Ovary (tissue), 9 donors: ENCODE measurements around the gene ME2. TPM values are rescaled to one million over a fixed set of nuclear protein-coding genes. Genes with fewer than 3 reads are reported as not detected.

ENCODE experiments used
- DNase-seq, 5 donors: peaks; one replicate each; pipeline ENCODE4 v3.0.0-alpha.2; 2019 to 2020
- H3K27ac ChIP-seq, 2 donors: fragments of 200-600 bp; one replicate each; pipeline versions ENCODE4 v1.5.1 to v1.8.0; 2019 to 2022
- H3K27me3 ChIP-seq: fragments of 200-600 bp; one replicate; pipeline ENCODE4 v1.8.0; 2022
- H3K36me3 ChIP-seq: fragments of 200-600 bp; sonication (generic); one replicate; pipeline ENCODE4 v1.5.1; 2019
- H3K4me1 ChIP-seq: one replicate; pipeline ENCODE4 v1.8.1; 2013; ENCODE audit warnings: mild to moderate bottlenecking, moderate library complexity; ENCODE audit not compliant: insufficient read depth
- H3K4me3 ChIP-seq: fragments of 200-600 bp; sonication (generic); one replicate; pipeline ENCODE4 v1.5.1; 2017
- H3K9me3 ChIP-seq, 2 donors: fragments of 200-600 bp in 1 of 2; sonication (generic) in 1 of 2; one replicate each; pipeline versions ENCODE4 v1.5.1 to v1.8.1; 2013 to 2019; ENCODE audit warnings: mild to moderate bottlenecking in 1 of 2, moderate library complexity in 1 of 2
- CTCF ChIP-seq, 3 donors: fragments of 450-650 bp in 2 of 3; fragments of 200-600 bp in 1 of 3; IDR thresholded peaks; one replicate each; pipeline versions ENCODE4 v1.5.1 to v1.8.0; 2016 to 2022; ENCODE audit warnings: antibody characterized with exemption in 3 of 3, mild to moderate bottlenecking in 1 of 3
- EP300 ChIP-seq: sonication (generic); formaldehyde crosslinking; IDR thresholded peaks from one replicate; pipeline ENCODE4 v1.6.1; 2017; ENCODE audit warnings: antibody characterized with exemption
- POLR2A ChIP-seq: fragments of 450-650 bp; IDR thresholded peaks from one replicate; pipeline ENCODE4 v1.6.1; 2017; ENCODE audit warnings: antibody characterized with exemption, mild to moderate bottlenecking, moderate library complexity
- WGBS, 3 donors: extraction: QIAGEN DNeasy Blood & Tissue Kit in 1 of 3; methylation state at CpG; one replicate each; pipeline versions ENCODE4 v1.1.5 to v1.1.7; 2013 to 2017; 5-methylcytosine and 5-hydroxymethylcytosine counted together
- intact Hi-C, 4 donors: fragments of 100-400 bp; cut with DNase I; formaldehyde crosslinking; loops; one replicate each; pipeline versions ENCODE4 v1.11.0 to v1.15.1; 2022 to 2023
- polyA plus RNA-seq, 2 donors: library from polyadenylated mRNA; stranded (reverse); fragments of 200-250 nt in 1 of 2; fragments of 350-450 nt in 1 of 2; fragmentation: Illumina TruSeq in 1 of 2; extraction: RNeasy Lipid Tissue Mini Kit (QIAGEN cat#74804) in 1 of 2; gene quantifications; one replicate each; pipeline ENCODE4 v1.2.3, GENCODE V29; 2013 to 2014
- total RNA-seq, 7 donors: library from RNA; depleted of rRNA in 2 of 7; stranded (reverse); fragments of >200 nt in 2 of 7; fragmentation: NEBNext Ultra II Directional in 3 of 7; extraction: Animal tissue kit (Norgen Biotek cat#: 25700) in 3 of 7; gene quantifications; one replicate each; pipeline versions ENCODE4 v1.1.0 to v1.2.4, GENCODE V29; 2016 to 2023
- donor health status: DM: no; HTN: no; CAD: no; lungs with moderate emphysema.
- donor health status: DM: no; HTN: no; CAD: no.
- donor health status: Bipolar disorder and iron deficiency.
- donor health status: DM: yes; HTN: yes; CAD: no.
- donor health status: DM: no; HTN: no; CAD: no.
- donor health status: DM: yes; HTN: yes; CAD: no.

The ME2 gene
- total and polyA plus RNA-seq, 9 donors = 15.6 to 66.2 (median 31.8) TPM

DNA sequence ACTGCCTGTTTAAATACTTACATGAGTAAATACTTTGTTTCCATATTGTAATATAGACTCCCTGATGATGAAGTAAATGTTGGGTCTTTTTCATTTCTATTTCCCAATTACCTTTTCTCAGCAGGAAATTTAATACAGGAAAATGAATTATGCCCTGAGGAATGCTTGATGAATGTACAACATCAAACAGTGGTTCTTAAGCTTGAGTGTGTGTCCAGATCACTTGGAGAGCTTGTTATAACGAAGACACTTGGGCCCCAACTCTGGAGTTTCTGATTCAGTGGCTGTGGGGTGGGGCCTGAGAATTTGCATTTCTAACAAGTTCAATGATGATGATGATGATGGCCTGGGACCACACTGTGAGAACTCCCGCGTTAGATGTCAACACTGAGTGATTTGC is 7.1 kb upstream of the ME2 start:
- no peak overlapping the region for H3K27ac ChIP-seq
- no peaks in the 10 kb centered on the region for H3K4me1 ChIP-seq
- TF ChIP-seq CTCF (IDR thresholded peaks at IDR 0.05) = no peak
- intact Hi-C loops = no loop called here
- no peaks in the 10 kb centered on the region for H3K9me3 ChIP-seq
- no peak overlapping the region for H3K4me3 ChIP-seq
- no peaks in the 10 kb centered on the region for H3K27me3 ChIP-seq
- WGBS, 3 donors = 84 to 87% (median 87%) methylated on average over 3 of the region's 3 CpGs
- no peaks in the 10 kb centered on the region for H3K36me3 ChIP-seq
- no peak for DNase-seq

DNA sequence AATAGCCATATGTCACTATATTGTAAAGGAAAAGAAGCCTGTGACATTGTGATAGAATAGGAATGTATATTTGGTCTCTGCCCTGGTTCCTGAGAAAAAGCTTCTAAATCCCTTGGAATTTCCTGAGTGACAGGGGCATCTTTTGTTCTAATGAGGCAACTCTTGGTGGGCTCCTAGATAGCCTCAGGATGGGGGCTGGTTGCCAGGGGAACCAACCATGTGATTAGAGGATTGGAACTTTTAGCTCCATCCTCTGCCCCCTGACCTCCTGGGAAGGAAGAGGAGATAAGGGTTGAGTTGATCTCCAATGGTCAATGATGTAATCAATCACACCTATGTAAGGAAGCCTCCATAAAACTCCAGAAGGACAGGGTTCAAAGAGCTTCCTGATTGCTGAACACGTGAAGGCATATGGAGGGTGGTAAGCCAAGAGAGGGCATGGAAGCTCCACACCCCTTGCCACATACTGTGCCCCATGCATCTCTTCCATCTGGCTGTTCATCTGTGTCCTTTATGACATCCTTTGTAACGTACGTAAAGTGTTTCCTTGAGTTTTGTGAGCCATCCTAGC is 2.9 kb upstream of the ME2 start:
- Histone ChIP-seq H3K4me1 (peaks cover 2% of the 10 kb centered on the region), H3K27me3 (no peaks in the 10 kb centered on the region), H3K36me3 (no peaks in the 10 kb centered on the region), H3K4me3 (no peak overlapping the region), H3K27ac (no peak overlapping the region), H3K9me3 (no peaks in the 10 kb centered on the region)
- TF ChIP-seq POLR2A (no peak), EP300 (no peak), CTCF (IDR thresholded peaks at IDR 0.05) (no peak)
- no peak for DNase-seq
- intact Hi-C loops = loop anchor here in 1 of 4 donors (5.0 kb wide), 1 partner anchor 86 kb away; no protein-coding TSS in a partner anchor
- 67 to 86% (median 82%) methylated on average over 3 of the region's 3 CpGs for WGBS, 3 donors

DNA sequence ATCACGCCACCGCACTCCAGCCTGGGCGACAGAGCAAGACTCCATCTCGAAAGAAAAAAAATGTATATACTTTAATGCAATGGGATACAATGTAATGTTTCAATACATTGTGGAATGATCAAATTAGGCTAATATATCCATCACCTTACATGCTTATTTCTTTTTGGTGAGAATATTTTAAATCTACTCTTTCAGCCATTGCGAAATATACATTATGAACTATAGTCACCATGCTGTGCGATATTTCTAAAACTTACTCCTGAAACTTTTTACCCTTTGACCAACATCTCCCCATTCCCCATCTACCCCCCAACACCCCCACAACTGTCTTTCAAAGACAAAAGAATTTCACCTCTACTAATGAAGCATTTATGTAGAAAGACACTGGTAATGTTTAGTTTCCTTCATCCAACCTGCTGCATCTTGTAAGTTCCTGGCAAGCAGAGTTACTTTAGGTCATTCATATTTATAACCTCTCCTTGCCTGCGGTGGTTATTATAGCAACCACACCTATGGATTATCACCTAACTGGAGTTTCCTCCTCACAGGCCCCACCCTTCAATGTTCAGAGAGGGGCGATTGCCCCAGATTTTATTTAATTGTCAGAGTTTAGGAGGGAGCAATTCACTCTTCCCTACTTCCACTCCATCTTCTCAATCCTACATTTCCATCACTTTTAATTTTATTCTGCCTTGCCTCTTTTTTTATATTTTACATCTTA is 1.2 kb upstream of the ME2 start:
- 80 to 83% (median 80%) methylated on average over 8 of the region's 8 CpGs for WGBS, 3 donors
- no peak for TF ChIP-seq EP300
- TF ChIP-seq CTCF (IDR thresholded peaks at IDR 0.05) = no peak
- TF ChIP-seq POLR2A = no peak
- DNase-seq = no peak
- H3K4me1 ChIP-seq = peaks cover 2% of the 10 kb centered on the region
- H3K4me3 ChIP-seq = peak overlapping the region; percentile 89
- no peaks in the 10 kb centered on the region for H3K9me3 ChIP-seq
- intact Hi-C loops = loop anchor here in 1 of 4 donors (5.0 kb wide), 1 partner anchor 85 kb away; no protein-coding TSS in a partner anchor
- H3K36me3 ChIP-seq = no peaks in the 10 kb centered on the region
- no peaks in the 10 kb centered on the region for H3K27me3 ChIP-seq
- no peak overlapping the region for H3K27ac ChIP-seq

DNA sequence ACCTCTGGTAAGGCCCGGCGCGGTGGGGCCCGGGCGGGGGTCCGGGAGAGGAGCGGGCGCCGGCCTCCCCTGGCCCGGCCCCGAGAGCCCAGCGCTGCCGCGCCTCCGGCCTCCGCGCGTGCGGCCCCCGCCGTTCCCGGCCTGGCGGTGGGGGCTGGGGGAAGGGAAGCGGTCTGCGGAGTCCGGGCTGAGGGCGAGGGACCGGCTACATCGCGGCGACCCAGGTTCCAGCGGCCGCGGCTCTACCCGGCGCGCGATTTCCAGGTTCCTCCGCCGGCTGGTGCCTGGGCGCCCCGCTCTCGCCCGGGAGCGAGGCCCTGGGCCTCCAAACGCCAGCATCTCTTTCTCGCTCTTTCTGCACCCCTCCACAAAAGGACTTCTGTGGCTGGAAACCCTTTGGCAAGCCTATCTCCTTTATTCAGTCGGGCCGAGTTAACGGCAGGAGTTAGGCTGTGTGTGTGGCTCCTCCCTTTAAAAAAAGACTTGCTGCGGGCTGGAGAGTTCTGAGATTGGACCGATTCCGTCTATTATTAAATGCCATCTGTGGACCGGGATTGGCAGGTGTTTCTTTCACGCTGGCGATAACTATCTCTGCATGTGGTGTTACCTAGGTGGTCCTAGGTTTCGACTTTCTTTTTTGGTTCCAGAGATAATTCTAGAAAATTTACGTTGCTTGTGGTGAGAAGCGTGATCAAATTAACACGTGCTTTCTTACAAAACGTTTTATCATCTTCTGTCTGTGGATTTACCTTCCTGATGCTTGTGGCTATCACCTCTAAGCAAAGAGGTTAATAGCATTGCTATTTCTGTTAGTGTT is 592 bp downstream of the ME2 start:
- DNase-seq = no peak
- no peak for TF ChIP-seq CTCF (IDR thresholded peaks at IDR 0.05)
- no peak for TF ChIP-seq POLR2A
- no peak for TF ChIP-seq EP300
- H3K4me1 ChIP-seq = peaks cover 2% of the 10 kb centered on the region
- peak overlapping the region; percentile 89 for H3K4me3 ChIP-seq
- 0 to 1% (median 0%) methylated on average over 50 to 61 of the region's 61 CpGs for WGBS, 3 donors
- H3K27ac ChIP-seq = peak overlapping the region; percentile 89 to 91
- no peaks in the 10 kb centered on the region for H3K27me3 ChIP-seq
- no peaks in the 10 kb centered on the region for H3K36me3 ChIP-seq
- no peaks in the 10 kb centered on the region for H3K9me3 ChIP-seq
- intact Hi-C loops = loop anchor here in 1 of 4 donors (5.0 kb wide), 1 partner anchor 83 kb away; no protein-coding TSS in a partner anchor
